Coronary artery (tissue), 2 donors: ENCODE measurements around the gene PRDM16.

ENCODE experiments used
- DNase-seq: peaks from one replicate; pipeline ENCODE4 v3.0.0-alpha.2; 2017; ENCODE audit warnings: low spot score
- H3K27ac ChIP-seq, 2 donors: fragments of 200-600 bp; sonication (generic); one replicate each; pipeline ENCODE4 v1.5.1; 2016 to 2019
- H3K4me3 ChIP-seq: fragments of 200-600 bp; sonication (generic); 2 replicates; pipeline ENCODE4 v1.5.1; 2016; ENCODE audit warnings: mild to moderate bottlenecking, moderate library complexity
- CTCF ChIP-seq: fragments of 200-600 bp; sonication (generic); IDR thresholded peaks from one replicate; pipeline ENCODE4 v1.5.1; 2019; ENCODE audit warnings: antibody characterized with exemption

Gene PRDM16

GRCh38 chr1:3366126-3367051 lies 297.4 kb downstream of the PRDM16 start:
- TF ChIP-seq CTCF = no peak
- Histone ChIP-seq H3K27ac (peak overlapping the region; percentile 94 to 97), H3K4me3 (peak overlapping the region; percentile 57)
- peak; percentile 89 for DNase-seq

- no peak for TF ChIP-seq CTCF
- Histone ChIP-seq H3K27ac (peak overlapping the region; percentile 94 to 97), H3K4me3 (no peak overlapping the region)
- DNase-seq = no peak
Measured at GRCh38 chr1:3367376-3367775, 298.4 kb downstream of the PRDM16 start.

GRCh38 chr1:3368059-3368458 lies 299.1 kb downstream of the PRDM16 start:
- peak overlapping the region; percentile 94 to 97 for H3K27ac ChIP-seq
- H3K4me3 ChIP-seq = no peak overlapping the region
- DNase-seq = no peak
- no peak for TF ChIP-seq CTCF

- TF ChIP-seq CTCF = no peak
- H3K27ac ChIP-seq = peak overlapping the region; percentile 94 to 97
- H3K4me3 ChIP-seq = peak overlapping the region; percentile 40
Measured at GRCh38 chr1:3368711-3369445, 299.9 kb downstream of the PRDM16 start.

GRCh38 chr1:3369446-3370076 lies 300.6 kb downstream of the PRDM16 start:
- TF ChIP-seq CTCF = no peak
- peak overlapping the region; percentile 40 for H3K4me3 ChIP-seq

More at GRCh38 chr1:3368711-3369445, 299.9 kb downstream of the PRDM16 start:
- DNase-seq = no peak

GRCh38 chr1:3370856-3371703 lies 302.1 kb downstream of the PRDM16 start:
- H3K27ac ChIP-seq = peak overlapping the region; percentile 94 to 97
- DNase-seq = no peak
- H3K4me3 ChIP-seq = peak overlapping the region; percentile 14
- TF ChIP-seq CTCF = no peak

More at GRCh38 chr1:3369446-3370076, 300.6 kb downstream of the PRDM16 start:
- H3K27ac ChIP-seq = peak overlapping the region; percentile 94 to 97
- peak; percentile 97 for DNase-seq
